IMR-90 (cell line): Measurements from ENCODE around the gene TRAF3IP1. TPM values are rescaled to one million over a fixed set of nuclear protein-coding genes. Genes with fewer than 3 reads are reported as not detected.
A peak's percentile ranks its signal among the peaks of the same experiment; 100 is the strongest.

ENCODE experiments used
- ATAC-seq: fragments of 200-7000 bp; cut with Tn5 transposase; 2 replicates; pipeline ENCODE4 v1.9.1; 2020; ENCODE audit warnings: low read depth, mild to moderate bottlenecking, moderate library complexity
- BruUV-seq: library from RNA; stranded (reverse); fragments of 400-500 nt; replicated peaks from 2 replicates; lab custom pipeline; 2021; lab: Mats Ljungman, UMichigan
- CTCF ChIA-PET: fragments of 300-600 bp; formaldehyde crosslinking; extraction: SDS; loops from one replicate; lab custom pipeline; 2021; ENCODE audit warnings: antibody characterized with exemption; lab: Yijun Ruan, JAX
- POLR2A ChIA-PET: fragments of 300-600 bp; sonication (Branson Sonifier 250); formaldehyde crosslinking; loops from one replicate; lab custom pipeline; 2022; ENCODE audit warnings: antibody characterized with exemption; ENCODE audit not compliant: unreplicated experiment; lab: Charles Lee
- DNase-seq: peaks from one replicate; pipeline ENCODE4 v3.0.0; 2013
- H2AFZ ChIP-seq: replicated peaks from 2 replicates; pipeline ENCODE3; 2013; ENCODE audit warnings: low read length, mild to moderate bottlenecking; ENCODE audit not compliant: poor library complexity
- H2AK5ac ChIP-seq: 2 replicates; pipeline ENCODE4 v1.6.1; 2013; ENCODE audit warnings: low read depth, low read length, inconsistent platforms
- H2AK9ac ChIP-seq: replicated peaks from 2 replicates; pipeline ENCODE3; 2013; ENCODE audit warnings: mild to moderate bottlenecking, low read depth, low read length, moderate library complexity; ENCODE audit not compliant: poor library complexity
- H2BK120ac ChIP-seq: 2 replicates; pipeline ENCODE4 v1.6.1; 2013; ENCODE audit warnings: low read depth, low read length, inconsistent platforms
- H2BK15ac ChIP-seq: 3 replicates; pipeline ENCODE4 v1.6.1; 2013; ENCODE audit warnings: low read depth, low read length, inconsistent platforms
- H2BK20ac ChIP-seq: 2 replicates; pipeline ENCODE4 v1.6.1; 2013; ENCODE audit warnings: low read depth, mild to moderate bottlenecking, inconsistent platforms, low read length, moderate library complexity
- H2BK5ac ChIP-seq: 2 replicates; pipeline ENCODE4 v1.6.1; 2013; ENCODE audit warnings: mild to moderate bottlenecking, low read depth, low read length, inconsistent platforms; ENCODE audit not compliant: poor library complexity, severe bottlenecking
- H3K14ac ChIP-seq: replicated peaks from 2 replicates; pipeline ENCODE4 v1.6.1; 2013; ENCODE audit warnings: low read depth, low read length, inconsistent platforms
- H3K18ac ChIP-seq: 2 replicates; pipeline ENCODE4 v1.6.1; 2013; ENCODE audit warnings: low read depth, low read length, control low read depth
- H3K23ac ChIP-seq: 2 replicates; pipeline ENCODE4 v1.6.1; 2013; ENCODE audit warnings: low read depth, low read length, inconsistent platforms
- H3K27ac ChIP-seq: 2 replicates; pipeline ENCODE4 v1.5.1; 2013; ENCODE audit warnings: mild to moderate bottlenecking, control low read depth, low read length; ENCODE audit not compliant: insufficient read depth
- H3K27me3 ChIP-seq: 2 replicates; pipeline ENCODE4 v1.6.1; 2013; ENCODE audit warnings: low read length; ENCODE audit not compliant: control insufficient read depth, insufficient read depth
- H3K36me3 ChIP-seq: 2 replicates; pipeline ENCODE4 v1.6.1; 2013; ENCODE audit warnings: low read length, mixed read lengths; ENCODE audit not compliant: control insufficient read depth, insufficient read depth
- H3K4ac ChIP-seq: 2 replicates; pipeline ENCODE4 v1.6.1; 2013; ENCODE audit warnings: low read depth, low read length, inconsistent platforms
- H3K4me1 ChIP-seq: 2 replicates; pipeline ENCODE4 v1.6.1; 2013; ENCODE audit warnings: low read length, mixed read lengths; ENCODE audit not compliant: control insufficient read depth, insufficient read depth
- H3K4me2 ChIP-seq: 2 replicates; pipeline ENCODE4 v1.6.1; 2013; ENCODE audit warnings: low read depth, mild to moderate bottlenecking, control low read depth, low read length, moderate library complexity
- H3K4me3 ChIP-seq: 2 replicates; pipeline ENCODE4 v1.5.1; 2013; ENCODE audit warnings: low read depth, mild to moderate bottlenecking, control low read depth, low read length, moderate library complexity; ENCODE audit not compliant: insufficient read depth
- H3K56ac ChIP-seq: 2 replicates; pipeline ENCODE4 v1.6.1; 2013; ENCODE audit warnings: low read length, inconsistent platforms; ENCODE audit not compliant: insufficient read depth; ENCODE audit errors: extremely low read depth
- H3K79me1 ChIP-seq, 2 experiments: 2 replicates each; pipeline ENCODE4 v1.6.1; 2013; ENCODE audit warnings: low read length in 2 of 2, inconsistent platforms in 1 of 2, low read depth in 1 of 2
- H3K9ac ChIP-seq: 2 replicates; pipeline ENCODE4 v1.6.1; 2013; ENCODE audit warnings: low read depth, low read length, control low read depth
- H3K9me1 ChIP-seq: 2 replicates; pipeline ENCODE4 v1.6.1; 2013; ENCODE audit warnings: low read length, inconsistent platforms; ENCODE audit not compliant: insufficient read depth
- H3K9me3 ChIP-seq: 2 replicates; pipeline ENCODE4 v1.6.1; 2013; ENCODE audit warnings: low read length; ENCODE audit not compliant: control insufficient read depth, insufficient read depth
- H4K20me1 ChIP-seq: 2 replicates; pipeline ENCODE4 v1.6.1; 2013; ENCODE audit warnings: low read length, inconsistent platforms; ENCODE audit not compliant: insufficient read depth
- H4K5ac ChIP-seq: 2 replicates; pipeline ENCODE4 v1.6.1; 2013; ENCODE audit warnings: mild to moderate bottlenecking, low read depth, low read length, control low read depth
- H4K8ac ChIP-seq, 2 experiments: 2 replicates each; pipeline ENCODE4 v1.6.1; 2013; ENCODE audit warnings: low read depth in 2 of 2, low read length in 2 of 2, control low read depth in 1 of 2, inconsistent platforms in 1 of 2
- H4K91ac ChIP-seq: 2 replicates; pipeline ENCODE4 v1.6.1; 2013; ENCODE audit warnings: low read depth, low read length, inconsistent platforms; ENCODE audit not compliant: insufficient read depth
- CHD1 ChIP-seq: IDR thresholded peaks from 2 replicates; pipeline ENCODE4 v1.6.1; 2012; ENCODE audit warnings: low read depth, low read length, improper control_type of control experiment
- MAFK ChIP-seq: IDR thresholded peaks from 2 replicates; pipeline ENCODE4 v1.6.1; 2012; ENCODE audit warnings: low read depth, low read length, improper control_type of control experiment
- NFE2L2 ChIP-seq: fragments of 150-350 bp; IDR thresholded peaks from 2 replicates; pipeline ENCODE4 v1.6.1; 2016; ENCODE audit warnings: low read depth, mild to moderate bottlenecking, low read length
- RFX5 ChIP-seq: IDR thresholded peaks from 2 replicates; pipeline ENCODE4 v1.8.0; 2012; ENCODE audit warnings: low read depth, mild to moderate bottlenecking, low read length, moderate library complexity
- SMC3 ChIP-seq: fragments of 150-350 bp; IDR thresholded peaks from 2 replicates; pipeline ENCODE4 v1.6.1; 2016; ENCODE audit warnings: low read depth, mild to moderate bottlenecking, antibody characterized with exemption, low read length, moderate library complexity
- WGBS, 2 experiments: methylation state at CpG; one replicate each; pipeline versions ENCODE4 v1.1.5 to v1.1.7; 2013; ENCODE audit warnings: missing lambda C conversion rate in 2 of 2; ENCODE audit not compliant: insufficient read length in 1 of 2; ENCODE audit errors: extremely low coverage in 2 of 2; 5-methylcytosine and 5-hydroxymethylcytosine counted together
- dilution Hi-C: fragments of 300-500 bp; cut with HindIII; formaldehyde crosslinking; loops from one replicate; pipeline ENCODE4 v1.14.3; 2018; ENCODE audit warnings: low sequenced_read_pairs; ENCODE audit not compliant: unreplicated experiment
- in situ Hi-C: fragments of 300-500 bp; cut with MboI; formaldehyde crosslinking; loops from 3 replicates; pipeline ENCODE4 v1.14.3; 2019; ENCODE audit warnings: low sequenced_read_pairs, inconsistent platforms, mixed read lengths
- intact Hi-C: fragments of 100-400 bp; cut with micrococcal nuclease; formaldehyde crosslinking; loops from 2 replicates; pipeline ENCODE4 v1.10.0; 2022
- polyA plus RNA-seq, 3 experiments: library from polyadenylated mRNA; depleted of rRNA; stranded (reverse); fragments of >200 nt; gene quantifications; 2 replicates each; pipeline ENCODE4 v1.2.3, GENCODE V29; 2012; ENCODE audit warnings: low replicate concordance in 1 of 3
- total RNA-seq: library from RNA; depleted of rRNA; stranded (reverse); fragments of >200 nt; gene quantifications from 2 replicates; pipeline ENCODE4 v1.2.3, GENCODE V29; 2012
- TF ChIP-seq, protein P1 (sequence below): fragments of 150-350 bp; IDR thresholded peaks from 2 replicates; pipeline ENCODE4 v1.6.1; 2016; ENCODE audit warnings: low read depth, mild to moderate bottlenecking, low read length, moderate library complexity, borderline replicate concordance
- TF ChIP-seq, protein P2 (sequence below): fragments of 150-350 bp; IDR thresholded peaks from 2 replicates; pipeline ENCODE4 v1.6.1; 2017; ENCODE audit warnings: mild to moderate bottlenecking, antibody characterized with exemption, low read length, low read depth

TRAF3IP1 gene
- total and polyA plus RNA-seq, 2 of the 4 experiments (the other 2 are of a cell fraction) = 5.9 to 8.3 TPM

GRCh38 chr2:238440331-238440730 lies 120.0 kb downstream of the TRAF3IP1 start:
- in situ Hi-C loops = no loop called here
- Histone ChIP-seq H2AK5ac (peak overlapping the region; percentile 86), H2BK120ac (peak overlapping the region; percentile 84), H3K79me1 (peaks cover 13 to 53% of the 10 kb centered on the region in 2 experiments; a peak in 3 of 4 replicates), H2AFZ (no peak overlapping the region), H3K23ac (peak overlapping the region; percentile 85), H3K4me3 (no peak overlapping the region), H3K9me1 (peaks cover 26% of the 10 kb centered on the region), H2BK15ac (peak overlapping the region; percentile 26), H3K27me3 (no peaks in the 10 kb centered on the region), H3K9ac (no peak overlapping the region), H3K18ac (peak overlapping the region; percentile 52; the same call in 1 of the 2 replicates), H4K5ac (peak overlapping the region; percentile 3; the same call in 1 of the 2 replicates), H4K8ac (peak overlapping the region; percentile 11 to 80; a peak in 3 of 4 replicates), H3K4ac (peak overlapping the region; percentile 74), H3K27ac (peak overlapping the region; percentile 21; the same call in 1 of the 2 replicates), H4K20me1 (peaks cover 19% of the 10 kb centered on the region), H2AK9ac (no peak overlapping the region), H2BK20ac (peak overlapping the region; percentile 81), H3K4me1 (peaks cover 19% of the 10 kb centered on the region), H3K9me3 (no peaks in the 10 kb centered on the region), H2BK5ac (peak overlapping the region; percentile 99), H3K36me3 (peaks cover 26% of the 10 kb centered on the region), H3K56ac (0 out of 2 replicates have a peak overlapping the region, but pooled peaks have one; percentile 29), H4K91ac (peak overlapping the region; percentile 82), H3K4me2 (peak overlapping the region; percentile 6; the same call in 1 of the 2 replicates), H3K14ac (peak overlapping the region; percentile 54)
- DNase-seq (no peak), ATAC-seq (no peak)
- POLR2A ChIA-PET = no interaction called here
- intact Hi-C loops = no loop called here
- 27% methylated on average over 2 of the region's 4 CpGs; no CpG with 5 or more reads in 1 of the 2 experiments for WGBS, 2 experiments
- CTCF ChIA-PET = interaction anchor here (0.5 to 1.8 kb wide), 3 partner anchors 32 to 179 kb away, joined by 3 to 5 read pairs (median 3); no protein-coding TSS in a partner anchor
- BruUV-seq = no TSS peak
- no peak for TF ChIP-seq SMC3
- TF ChIP-seq, protein P1, sequence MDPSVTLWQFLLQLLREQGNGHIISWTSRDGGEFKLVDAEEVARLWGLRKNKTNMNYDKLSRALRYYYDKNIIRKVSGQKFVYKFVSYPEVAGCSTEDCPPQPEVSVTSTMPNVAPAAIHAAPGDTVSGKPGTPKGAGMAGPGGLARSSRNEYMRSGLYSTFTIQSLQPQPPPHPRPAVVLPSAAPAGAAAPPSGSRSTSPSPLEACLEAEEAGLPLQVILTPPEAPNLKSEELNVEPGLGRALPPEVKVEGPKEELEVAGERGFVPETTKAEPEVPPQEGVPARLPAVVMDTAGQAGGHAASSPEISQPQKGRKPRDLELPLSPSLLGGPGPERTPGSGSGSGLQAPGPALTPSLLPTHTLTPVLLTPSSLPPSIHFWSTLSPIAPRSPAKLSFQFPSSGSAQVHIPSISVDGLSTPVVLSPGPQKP = no peak
- TF ChIP-seq RFX5 = no peak
- no peak for TF ChIP-seq NFE2L2
- TF ChIP-seq, protein P2, sequence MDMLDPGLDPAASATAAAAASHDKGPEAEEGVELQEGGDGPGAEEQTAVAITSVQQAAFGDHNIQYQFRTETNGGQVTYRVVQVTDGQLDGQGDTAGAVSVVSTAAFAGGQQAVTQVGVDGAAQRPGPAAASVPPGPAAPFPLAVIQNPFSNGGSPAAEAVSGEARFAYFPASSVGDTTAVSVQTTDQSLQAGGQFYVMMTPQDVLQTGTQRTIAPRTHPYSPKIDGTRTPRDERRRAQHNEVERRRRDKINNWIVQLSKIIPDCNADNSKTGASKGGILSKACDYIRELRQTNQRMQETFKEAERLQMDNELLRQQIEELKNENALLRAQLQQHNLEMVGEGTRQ = no peak
- no peak for TF ChIP-seq MAFK
- TF ChIP-seq CHD1 = no peak
- dilution Hi-C loops = no loop called here
